IPS-18a (cell line): ENCODE results near the gene FAM3B.

Experiments
- H3K27ac ChIP-seq: one replicate; pipeline ENCODE4 v1.5.1; 2013; ENCODE audit warnings: low read length
- H3K27me3 ChIP-seq: one replicate; pipeline ENCODE4 v1.6.1; 2013; ENCODE audit warnings: mild to moderate bottlenecking, low read length; ENCODE audit not compliant: control insufficient read depth, insufficient read depth
- H3K36me3 ChIP-seq: one replicate; pipeline ENCODE4 v1.6.1; 2013; ENCODE audit warnings: low read depth, low read length; ENCODE audit not compliant: control insufficient read depth
- H3K4me1 ChIP-seq: one replicate; pipeline ENCODE4 v1.6.1; 2013; ENCODE audit warnings: low read depth, low read length; ENCODE audit not compliant: control insufficient read depth
- H3K4me3 ChIP-seq: one replicate; pipeline ENCODE4 v1.5.1; 2013; ENCODE audit warnings: low read length
- H3K9ac ChIP-seq: one replicate; pipeline ENCODE4 v1.6.1; 2013; ENCODE audit warnings: mild to moderate bottlenecking, low read length, moderate library complexity
- H3K9me3 ChIP-seq: one replicate; pipeline ENCODE4 v1.6.1; 2013; ENCODE audit warnings: low read depth, low read length; ENCODE audit not compliant: control insufficient read depth

The FAM3B gene

DNA sequence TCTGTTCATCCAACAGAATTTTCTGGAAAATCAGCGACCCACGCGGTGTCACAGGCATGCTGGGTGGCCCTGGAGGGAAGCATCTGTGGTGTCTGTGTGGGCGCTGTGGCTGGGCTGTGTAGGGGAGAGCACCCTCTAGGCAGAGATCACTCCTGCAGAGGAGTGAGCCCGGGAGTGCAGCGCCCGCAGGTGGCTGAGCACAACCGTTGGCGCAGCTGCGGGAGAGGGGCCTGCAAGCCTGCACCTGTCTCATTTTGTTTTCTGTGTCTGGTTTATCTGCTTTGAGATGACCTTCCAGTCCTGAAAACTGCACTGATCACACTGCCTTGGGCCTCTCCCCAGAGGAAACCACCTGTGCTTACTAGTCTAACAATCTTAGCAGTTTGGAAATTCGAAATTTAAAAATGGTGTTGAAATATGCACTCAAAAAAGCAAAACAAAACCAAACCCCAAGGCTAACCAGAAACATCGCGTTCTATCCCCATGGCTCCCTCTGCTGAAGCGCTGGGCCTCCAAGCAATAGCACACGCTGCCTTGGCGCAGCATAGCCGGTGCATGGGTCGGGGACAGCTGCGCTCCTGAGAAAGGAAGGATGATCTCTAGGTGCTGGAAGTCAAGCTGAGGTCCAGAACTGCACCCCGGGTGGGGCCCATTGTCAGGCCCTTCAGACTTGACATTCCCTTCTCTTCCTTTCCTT lies 4.8 kb downstream of the FAM3B start:
- Histone ChIP-seq H3K9ac (no peak overlapping the region), H3K4me1 (peaks cover 10% of the 10 kb centered on the region), H3K4me3 (no peak overlapping the region), H3K9me3 (no peaks in the 10 kb centered on the region), H3K27ac (no peak overlapping the region), H3K36me3 (no peaks in the 10 kb centered on the region), H3K27me3 (peaks cover 15% of the 10 kb centered on the region)

DNA sequence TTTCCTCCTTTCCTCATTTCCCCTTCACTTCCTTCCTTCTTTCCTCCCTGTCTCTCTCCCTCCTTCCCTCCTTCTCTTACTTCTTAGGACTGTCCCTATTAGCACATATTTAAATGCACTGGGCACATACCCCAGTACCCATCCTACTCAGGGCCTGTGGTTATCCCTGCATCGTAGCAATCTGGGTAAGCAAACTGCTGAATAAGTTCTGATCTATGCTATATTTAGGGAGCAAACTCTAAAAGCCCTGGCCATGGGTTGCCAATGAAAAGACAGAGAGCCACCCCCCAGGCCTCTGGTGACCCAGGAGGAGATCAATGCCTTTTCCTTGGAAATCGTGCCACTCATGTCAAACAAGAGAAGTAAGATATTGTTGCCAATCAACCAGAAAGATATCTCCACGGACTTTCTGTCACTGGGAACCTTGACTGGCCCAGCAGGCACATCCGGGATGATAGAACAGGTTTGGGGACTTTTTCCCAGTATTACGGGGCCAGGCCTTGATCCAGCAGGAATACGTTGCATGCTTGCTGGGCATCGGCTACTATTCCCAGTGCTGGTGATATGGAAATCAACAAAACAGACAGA lies 5.4 kb downstream of the FAM3B start:
- H3K36me3 ChIP-seq = no peaks in the 10 kb centered on the region
- H3K4me1 ChIP-seq = peaks cover 10% of the 10 kb centered on the region
- peaks cover 12% of the 10 kb centered on the region for H3K27me3 ChIP-seq
- H3K9ac ChIP-seq = no peak overlapping the region
- no peak overlapping the region for H3K4me3 ChIP-seq
- no peak overlapping the region for H3K27ac ChIP-seq
- no peaks in the 10 kb centered on the region for H3K9me3 ChIP-seq

DNA sequence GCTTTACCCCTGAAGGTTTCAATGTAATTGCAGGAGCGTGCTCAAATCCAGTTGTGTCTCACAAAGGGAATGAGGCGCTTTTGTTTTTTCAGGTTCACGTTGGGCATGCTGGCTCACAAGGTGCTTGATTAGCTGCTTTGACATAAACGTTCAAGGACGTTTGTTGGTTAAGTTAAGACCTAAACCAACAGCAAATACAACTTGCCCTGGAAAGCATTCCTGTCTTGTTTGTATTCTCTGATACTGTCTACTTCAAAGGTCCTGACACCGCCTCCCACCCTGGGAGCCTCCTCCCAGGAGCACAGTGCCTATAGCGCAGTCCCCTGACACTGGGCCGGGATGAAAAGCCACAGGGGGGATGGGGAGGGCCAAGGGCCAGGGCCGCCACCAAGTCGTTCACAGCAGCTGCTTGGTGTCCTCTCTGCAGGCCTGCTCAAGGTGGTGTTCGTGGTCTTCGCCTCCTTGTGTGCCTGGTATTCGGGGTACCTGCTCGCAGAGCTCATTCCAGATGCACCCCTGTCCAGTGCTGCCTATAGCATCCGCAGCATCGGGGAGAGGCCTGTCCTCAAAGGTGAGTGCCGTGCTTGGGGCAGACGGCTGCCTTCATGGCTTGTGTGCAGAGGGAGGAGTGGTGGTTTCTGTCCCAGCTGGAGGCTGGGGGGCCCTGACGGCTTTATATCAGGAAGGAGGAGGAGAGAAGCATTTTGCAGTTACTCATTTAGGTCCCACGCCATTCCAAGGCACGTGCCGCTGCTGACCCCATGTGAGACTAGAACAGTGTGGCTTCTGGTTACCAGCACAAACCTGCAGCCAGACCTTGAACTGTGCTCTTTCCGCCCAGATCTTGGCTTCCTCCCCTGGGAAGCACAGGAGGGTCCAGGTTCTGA lies 6.1 kb downstream of the FAM3B start:
- no peak overlapping the region for H3K4me3 ChIP-seq

GRCh38 chr21:41325138-41325912 lies 8.7 kb downstream of the FAM3B start:
- H3K27me3 ChIP-seq = no peaks in the 10 kb centered on the region
- H3K4me1 ChIP-seq = peaks cover 10% of the 10 kb centered on the region

More for the DNA sequence above, 6.1 kb downstream of the FAM3B start:
- peaks cover 5% of the 10 kb centered on the region for H3K27me3 ChIP-seq
- H3K9me3 ChIP-seq = no peaks in the 10 kb centered on the region
- H3K27ac ChIP-seq = no peak overlapping the region
- H3K36me3 ChIP-seq = no peaks in the 10 kb centered on the region
- peaks cover 10% of the 10 kb centered on the region for H3K4me1 ChIP-seq
- no peak overlapping the region for H3K9ac ChIP-seq

GRCh38 chr21:41326414-41327080 lies 9.9 kb downstream of the FAM3B start:
- no peaks in the 10 kb centered on the region for H3K27me3 ChIP-seq
- no peak overlapping the region for H3K4me3 ChIP-seq
- H3K9me3 ChIP-seq = no peaks in the 10 kb centered on the region
- H3K4me1 ChIP-seq = peaks cover 10% of the 10 kb centered on the region
- H3K9ac ChIP-seq = no peak overlapping the region
- no peak overlapping the region for H3K27ac ChIP-seq
- H3K36me3 ChIP-seq = no peaks in the 10 kb centered on the region

More at GRCh38 chr21:41325138-41325912, 8.7 kb downstream of the FAM3B start:
- no peak overlapping the region for H3K4me3 ChIP-seq
- H3K36me3 ChIP-seq = no peaks in the 10 kb centered on the region
- no peak overlapping the region for H3K9ac ChIP-seq
- H3K9me3 ChIP-seq = no peaks in the 10 kb centered on the region
- no peak overlapping the region for H3K27ac ChIP-seq

GRCh38 chr21:41327753-41328152 lies 11.2 kb downstream of the FAM3B start:
- H3K9ac ChIP-seq = no peak overlapping the region
- no peaks in the 10 kb centered on the region for H3K36me3 ChIP-seq
- H3K27ac ChIP-seq = no peak overlapping the region
- H3K27me3 ChIP-seq = no peaks in the 10 kb centered on the region
- H3K4me1 ChIP-seq = peaks cover 2% of the 10 kb centered on the region
- H3K4me3 ChIP-seq = no peak overlapping the region
- H3K9me3 ChIP-seq = no peaks in the 10 kb centered on the region

DNA sequence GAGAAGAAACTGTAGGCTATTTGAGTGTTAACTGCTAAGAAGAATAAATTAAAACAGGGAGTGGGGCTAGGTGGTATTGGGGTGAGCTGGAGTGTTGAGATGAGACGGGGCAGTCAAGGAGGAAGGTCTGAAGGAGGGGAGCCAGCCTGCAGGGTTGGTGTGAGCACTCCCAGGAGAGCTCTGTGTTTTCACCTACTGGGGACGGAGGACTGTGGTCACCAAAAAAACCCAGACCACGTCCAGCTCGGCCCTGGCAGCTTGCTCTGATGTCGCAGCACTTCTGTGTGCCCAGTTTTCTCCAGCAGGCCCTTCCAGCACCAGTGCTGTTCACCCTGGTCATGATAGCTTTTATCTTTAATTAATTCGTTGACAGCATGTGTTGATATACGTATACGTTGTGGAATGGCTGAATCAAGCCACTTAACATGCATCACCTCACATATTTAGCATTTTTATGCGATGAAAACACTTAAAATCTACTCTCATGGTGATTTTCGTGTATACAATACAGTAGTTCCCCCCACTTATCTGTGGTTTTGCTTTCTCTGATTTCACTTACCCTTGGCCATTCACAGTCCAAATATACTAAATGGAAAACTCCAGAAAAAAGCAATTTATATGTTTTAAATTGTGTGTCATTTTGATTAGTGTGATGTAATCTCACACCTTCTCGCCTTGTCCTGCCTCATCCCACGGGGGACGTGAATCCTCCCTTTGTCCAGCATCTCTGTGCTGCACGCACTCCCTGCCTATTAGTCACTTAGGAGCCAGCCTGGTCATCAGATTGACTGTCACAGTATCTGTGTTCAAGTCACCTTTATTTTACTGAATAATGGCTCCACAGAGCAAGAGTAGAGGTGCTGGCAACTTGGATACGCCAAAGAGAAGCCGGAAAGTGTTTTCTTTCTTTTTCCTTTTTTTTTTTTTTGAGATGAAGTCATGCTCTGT lies 12.3 kb downstream of the FAM3B start:
- Histone ChIP-seq H3K27ac (no peak overlapping the region), H3K27me3 (no peaks in the 10 kb centered on the region), H3K4me3 (no peak overlapping the region), H3K4me1 (no peaks in the 10 kb centered on the region), H3K9ac (no peak overlapping the region), H3K36me3 (no peaks in the 10 kb centered on the region), H3K9me3 (no peaks in the 10 kb centered on the region)

GRCh38 chr21:41333752-41334151 lies 17.2 kb downstream of the FAM3B start:
- no peaks in the 10 kb centered on the region for H3K27me3 ChIP-seq

GRCh38 chr21:41337515-41337914 lies 20.9 kb downstream of the FAM3B start:
- H3K4me1 ChIP-seq = no peaks in the 10 kb centered on the region
- no peak overlapping the region for H3K9ac ChIP-seq
- no peak overlapping the region for H3K27ac ChIP-seq
- H3K4me3 ChIP-seq = no peak overlapping the region
- no peaks in the 10 kb centered on the region for H3K36me3 ChIP-seq
- H3K27me3 ChIP-seq = no peaks in the 10 kb centered on the region
- peaks cover 4% of the 10 kb centered on the region for H3K9me3 ChIP-seq

More at GRCh38 chr21:41333752-41334151, 17.2 kb downstream of the FAM3B start:
- Histone ChIP-seq H3K4me3 (no peak overlapping the region), H3K4me1 (no peaks in the 10 kb centered on the region), H3K9me3 (peaks cover 4% of the 10 kb centered on the region), H3K27ac (no peak overlapping the region), H3K36me3 (no peaks in the 10 kb centered on the region), H3K9ac (no peak overlapping the region)

DNA sequence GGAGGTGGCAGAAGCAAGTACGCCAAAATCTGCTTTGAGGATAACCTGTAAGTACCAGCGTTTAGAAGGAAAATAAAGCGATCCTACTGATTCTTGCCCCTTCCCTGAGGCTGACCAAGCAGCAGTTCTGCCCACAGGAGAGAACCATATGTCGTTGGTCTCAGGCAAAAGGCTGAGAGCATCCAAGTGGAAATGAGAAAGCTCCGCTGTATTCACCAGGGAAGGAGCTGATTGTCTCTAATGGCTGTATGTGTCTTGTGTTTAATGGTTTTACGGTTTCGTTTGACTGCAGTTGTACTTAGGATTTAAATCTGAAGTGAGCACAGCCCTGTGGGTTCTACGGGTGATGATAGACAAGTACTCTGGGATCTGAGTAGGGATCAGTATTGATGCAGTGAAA lies 21.9 kb downstream of the FAM3B start:
- no peak overlapping the region for H3K4me3 ChIP-seq
- H3K4me1 ChIP-seq = no peaks in the 10 kb centered on the region
- peaks cover 4% of the 10 kb centered on the region for H3K9me3 ChIP-seq
- H3K27ac ChIP-seq = no peak overlapping the region
- no peaks in the 10 kb centered on the region for H3K27me3 ChIP-seq
- no peak overlapping the region for H3K9ac ChIP-seq
- H3K36me3 ChIP-seq = no peaks in the 10 kb centered on the region
